ENCODE measurements around the gene CCDC7.

CCDC7 gene

GRCh38 chr10:32446536-32447406 lies 831 bp downstream of the CCDC7 start:
- Histone ChIP-seq H3K27me3 (ENCODE audit: insufficient read depth, poor library complexity, severe bottlenecking) (no peaks in the 10 kb centered on the region), H3K27ac (replicated peaks) (peak overlapping the region; percentile 95), H3K4me3 (replicated peaks; ENCODE audit: insufficient read depth, low read length) (peak overlapping the region; percentile 74)
- TF ChIP-seq SPI1 (IDR thresholded peaks at IDR 0.05; ENCODE audit: borderline replicate concordance, low read depth): peak; percentile 23; the same call in 1 of the 2 replicates
- no peak for TF ChIP-seq POLR2AphosphoS5 (IDR thresholded peaks at IDR 0.05; ENCODE audit: low read depth)
- no peak for TF ChIP-seq REST (IDR thresholded peaks at IDR 0.05; ENCODE audit: insufficient replicate concordance, low read depth)
- no peak for TF ChIP-seq GABPA (IDR thresholded peaks at IDR 0.05; ENCODE audit: low read depth)
- TF ChIP-seq CTCF (IDR thresholded peaks at IDR 0.05; ENCODE audit: insufficient read depth, low read length): no peak
- DNase-seq (ENCODE audit: low read depth in 1 of 2, low spot score in 1 of 2): peak; percentile 3 to 17

- TF ChIP-seq SPI1 (IDR thresholded peaks at IDR 0.05; ENCODE audit: borderline replicate concordance, low read depth) (no peak), POLR2AphosphoS5 (IDR thresholded peaks at IDR 0.05; ENCODE audit: low read depth) (no peak), CTCF (IDR thresholded peaks at IDR 0.05; ENCODE audit: insufficient read depth, low read length) (no peak), GABPA (IDR thresholded peaks at IDR 0.05; ENCODE audit: low read depth) (no peak), REST (IDR thresholded peaks at IDR 0.05; ENCODE audit: insufficient replicate concordance, low read depth) (no peak)
- DNase-seq (ENCODE audit: low read depth in 1 of 2, low spot score in 1 of 2): no peak
- H3K4me3 ChIP-seq (replicated peaks; ENCODE audit: insufficient read depth, low read length): no peak overlapping the region
Observed at GRCh38 chr10:32454148-32454547, 8.2 kb downstream of the CCDC7 start.

GRCh38 chr10:32459051-32459698 lies 13.2 kb downstream of the CCDC7 start:
- Histone ChIP-seq H3K4me3 (replicated peaks; ENCODE audit: insufficient read depth, low read length) (no peak overlapping the region), H3K27me3 (ENCODE audit: insufficient read depth, poor library complexity, severe bottlenecking) (no peaks in the 10 kb centered on the region), H3K27ac (replicated peaks) (no peak overlapping the region)
- DNase-seq (ENCODE audit: low read depth in 1 of 2, low spot score in 1 of 2): no peak
- TF ChIP-seq POLR2AphosphoS5 (IDR thresholded peaks at IDR 0.05; ENCODE audit: low read depth): no peak
- TF ChIP-seq GABPA (IDR thresholded peaks at IDR 0.05; ENCODE audit: low read depth): no peak
- no peak for TF ChIP-seq REST (IDR thresholded peaks at IDR 0.05; ENCODE audit: insufficient replicate concordance, low read depth)
- TF ChIP-seq CTCF (IDR thresholded peaks at IDR 0.05; ENCODE audit: insufficient read depth, low read length): no peak
- TF ChIP-seq SPI1 (IDR thresholded peaks at IDR 0.05; ENCODE audit: borderline replicate concordance, low read depth): no peak

More at GRCh38 chr10:32454148-32454547, 8.2 kb downstream of the CCDC7 start:
- Histone ChIP-seq H3K27ac (replicated peaks) (no peak overlapping the region), H3K27me3 (ENCODE audit: insufficient read depth, poor library complexity, severe bottlenecking) (no peaks in the 10 kb centered on the region)
